ENCODE measurements around the gene MEN1. TPM values are rescaled to one million over a fixed set of nuclear protein-coding genes. Genes with fewer than 3 reads are reported as not detected.
A peak's percentile ranks its signal among the peaks of the same experiment; 100 is the strongest.

Gene MEN1
- total RNA-seq, 3 donors from 2014 or later, result 19.3 to 26.4 (median 21.9) TPM

GRCh38 chr11:64757549-64758329 is 52.6 kb downstream of the MEN1 start:
- DNase-seq (peak in 1 of 3 donors; percentile 37), ATAC-seq (no peak)
- H3K36me3 ChIP-seq (ENCODE audit: low read depth), result no peaks in the 10 kb centered on the region
- H3K9me3 ChIP-seq, result no peaks in the 10 kb centered on the region
- TF ChIP-seq CTCF (IDR thresholded peaks at IDR 0.05), result no peak
- no peaks in the 10 kb centered on the region for H3K4me1 ChIP-seq (ENCODE audit: low read depth)
- intact Hi-C loops (cut with DNase I, micrococcal nuclease), result no loop called here
- no peak overlapping the region for H3K4me3 ChIP-seq

GRCh38 chr11:64755681-64756361 is 54.5 kb downstream of the MEN1 start:
- TF ChIP-seq CTCF (IDR thresholded peaks at IDR 0.05), result no peak
- Histone ChIP-seq H3K9me3 (no peaks in the 10 kb centered on the region), H3K4me1 (ENCODE audit: low read depth) (no peaks in the 10 kb centered on the region), H3K36me3 (ENCODE audit: low read depth) (no peaks in the 10 kb centered on the region), H3K4me3 (no peak overlapping the region)
- DNase-seq (no peak), ATAC-seq (no peak)
- intact Hi-C loops (cut with DNase I, micrococcal nuclease), result no loop called here

GRCh38 chr11:64754919-64755662 is 55.3 kb downstream of the MEN1 start:
- no peak overlapping the region for H3K4me3 ChIP-seq
- intact Hi-C loops (cut with DNase I, micrococcal nuclease), result no loop called here
- TF ChIP-seq CTCF (IDR thresholded peaks at IDR 0.05), result no peak
- no peaks in the 10 kb centered on the region for H3K4me1 ChIP-seq (ENCODE audit: low read depth)
- DNase-seq (peak in 1 of 3 donors; percentile 50), ATAC-seq (no peak)
- H3K36me3 ChIP-seq (ENCODE audit: low read depth), result no peaks in the 10 kb centered on the region
- H3K9me3 ChIP-seq, result no peaks in the 10 kb centered on the region

- H3K9me3 ChIP-seq, result no peaks in the 10 kb centered on the region
- H3K36me3 ChIP-seq (ENCODE audit: low read depth), result no peaks in the 10 kb centered on the region
- H3K4me1 ChIP-seq (ENCODE audit: low read depth), result no peaks in the 10 kb centered on the region
- ATAC-seq, result no peak
- no peak for TF ChIP-seq CTCF (IDR thresholded peaks at IDR 0.05)
- no peak overlapping the region for H3K4me3 ChIP-seq
- DNase-seq, result peak in 1 of 3 donors; percentile 40
- intact Hi-C loops (cut with DNase I, micrococcal nuclease), result no loop called here
These were observed 56.0 kb downstream of the MEN1 start for GRCh38 chr11:64754124-64754918.

Other genes with a start within 250 kb of the MEN1 start
- not detected for gene SLC22A12, start 219.3 kb downstream of the MEN1 start, total RNA-seq
- 10 to 100 TPM in 1 of 3 donors, 1 to 10 TPM in 2; 3.9 to 42.0 (median 6.9) TPM for gene NRXN2, start 87.4 kb downstream of the MEN1 start, total RNA-seq
- gene RASGRP2, start 66.4 kb downstream of the MEN1 start, total RNA-seq, result 10 to 100 TPM in 1 of 3 donors, 1 to 10 TPM in 2; 3.3 to 25.6 (median 9.7) TPM
- 10 to 100 TPM in 1 of 3 donors, 1 to 10 TPM in 2; 2.0 to 21.1 (median 2.8) TPM for gene PYGM, start 50.6 kb downstream of the MEN1 start, total RNA-seq
- 100 to 1,000 TPM; 223 to 317 (median 241) TPM for gene SF1, start 32.0 kb downstream of the MEN1 start, total RNA-seq
- 10 to 100 TPM in 2 of 3 donors, 1 to 10 TPM in 1; 8.7 to 16.8 (median 14.1) TPM for gene MAP4K2, start 7.3 kb downstream of the MEN1 start, total RNA-seq
- 10 to 100 TPM; 24.3 to 73.1 (median 32.3) TPM for gene CDC42BPG, start 34.1 kb upstream of the MEN1 start, total RNA-seq
- 10 to 100 TPM; 58.3 to 85.9 (median 81.5) TPM for gene EHD1, start 68.1 kb upstream of the MEN1 start, total RNA-seq
- gene ATG2A, start 106.7 kb upstream of the MEN1 start, total RNA-seq, result 10 to 100 TPM; 35.4 to 39.8 (median 36.6) TPM
- 10 to 100 TPM; 23.0 to 39.7 (median 23.2) TPM for gene PPP2R5B, start 114.1 kb upstream of the MEN1 start, total RNA-seq
- gene GPHA2, start 125.3 kb upstream of the MEN1 start, total RNA-seq, result not detected
- not detected for gene MAJIN, start 161.6 kb upstream of the MEN1 start, total RNA-seq
- gene BATF2, start 186.4 kb upstream of the MEN1 start, total RNA-seq, result 10 to 100 TPM; 12.7 to 25.3 (median 18.0) TPM
- gene ARL2, start 203.6 kb upstream of the MEN1 start, total RNA-seq, result 10 to 100 TPM; 70.1 to 90.6 (median 71.4) TPM
- gene SNX15, start 216.9 kb upstream of the MEN1 start, total RNA-seq, result 10 to 100 TPM; 28.5 to 46.6 (median 42.8) TPM
- 10 to 100 TPM in 2 of 3 donors, 1 to 10 TPM in 1; 8.5 to 13.1 (median 11.8) TPM for gene SAC3D1, start 230.7 kb upstream of the MEN1 start, total RNA-seq
- 10 to 100 TPM in 2 of 3 donors, 1 to 10 TPM in 1; 6.9 to 57.7 (median 32.6) TPM for gene NAALADL1, start 248.0 kb upstream of the MEN1 start, total RNA-seq